ENCODE data around the gene STX8. TPM values are rescaled to one million over a fixed set of nuclear protein-coding genes. Genes with fewer than 3 reads are reported as not detected.

STX8 gene
- polyA plus RNA-seq, 1 donor from 2014 or later, result 142 TPM

GRCh38 chr17:9291912-9292560, 283.6 kb downstream of the STX8 start:
- Mint-ChIP-seq H3K36me3 (peaks cover 9% of the 10 kb centered on the region), H3K4me3 (no peak overlapping the region), H3K27ac (peak overlapping the region in 1 of 3 donors; percentile 76), H3K4me1 (peaks cover 15 to 26% (median 21%) of the 10 kb centered on the region in 3 donors), H3K27me3 (no peaks in the 10 kb centered on the region), H3K9me3 (no peaks in the 10 kb centered on the region)

GRCh38 chr17:9290226-9290613, 285.4 kb downstream of the STX8 start:
- H3K4me3 Mint-ChIP-seq, result peak overlapping the region in 2 of 4 donors; percentile 19 to 42

GRCh38 chr17:9287306-9287705, 288.3 kb downstream of the STX8 start:
- no peaks in the 10 kb centered on the region for H3K9me3 Mint-ChIP-seq
- H3K27ac Mint-ChIP-seq, result no peak overlapping the region
- peaks cover 18 to 25% (median 21%) of the 10 kb centered on the region in 3 donors for H3K4me1 Mint-ChIP-seq
- H3K27me3 Mint-ChIP-seq, result no peaks in the 10 kb centered on the region
- peak overlapping the region in 1 of 4 donors; percentile 2 for H3K4me3 Mint-ChIP-seq
- H3K36me3 Mint-ChIP-seq, result peaks cover 3% of the 10 kb centered on the region

More at GRCh38 chr17:9290226-9290613, 285.4 kb downstream of the STX8 start:
- H3K9me3 Mint-ChIP-seq, result no peaks in the 10 kb centered on the region
- H3K4me1 Mint-ChIP-seq, result peaks cover 18 to 28% (median 21%) of the 10 kb centered on the region in 3 donors
- no peaks in the 10 kb centered on the region for H3K27me3 Mint-ChIP-seq
- H3K36me3 Mint-ChIP-seq, result peaks cover 4% of the 10 kb centered on the region
- peak overlapping the region in 2 of 3 donors; percentile 1 to 89 for H3K27ac Mint-ChIP-seq

GRCh38 chr17:9286434-9286833, 289.2 kb downstream of the STX8 start:
- Mint-ChIP-seq H3K9me3 (no peaks in the 10 kb centered on the region), H3K36me3 (peaks cover 1% of the 10 kb centered on the region), H3K4me1 (peaks cover 18 to 25% (median 21%) of the 10 kb centered on the region in 3 donors), H3K4me3 (no peak overlapping the region), H3K27me3 (no peaks in the 10 kb centered on the region), H3K27ac (peak overlapping the region in 2 of 3 donors; percentile 46 to 73)

- Mint-ChIP-seq H3K9me3 (no peaks in the 10 kb centered on the region), H3K4me1 (peaks cover 16 to 23% (median 21%) of the 10 kb centered on the region in 3 donors), H3K36me3 (peaks cover 1% of the 10 kb centered on the region), H3K4me3 (no peak overlapping the region), H3K27ac (peak overlapping the region in 1 of 3 donors; percentile 46), H3K27me3 (no peaks in the 10 kb centered on the region)
Measured at GRCh38 chr17:9285602-9286427, 289.8 kb downstream of the STX8 start.

- no peak overlapping the region for H3K27ac Mint-ChIP-seq
- no peaks in the 10 kb centered on the region for H3K9me3 Mint-ChIP-seq
- H3K27me3 Mint-ChIP-seq, result no peaks in the 10 kb centered on the region
- peaks cover 4% of the 10 kb centered on the region for H3K36me3 Mint-ChIP-seq
- no peak overlapping the region for H3K4me3 Mint-ChIP-seq
- H3K4me1 Mint-ChIP-seq, result peaks cover 9 to 14% (median 12%) of the 10 kb centered on the region in 3 donors
Measured at GRCh38 chr17:9284884-9285283, 290.7 kb downstream of the STX8 start.

GRCh38 chr17:9283909-9284308, 291.7 kb downstream of the STX8 start:
- no peaks in the 10 kb centered on the region for H3K9me3 Mint-ChIP-seq
- H3K27ac Mint-ChIP-seq, result no peak overlapping the region

GRCh38 chr17:9279893-9280292, 295.7 kb downstream of the STX8 start:
- H3K36me3 Mint-ChIP-seq, result peaks cover 5% of the 10 kb centered on the region
- H3K4me3 Mint-ChIP-seq, result no peak overlapping the region
- H3K27me3 Mint-ChIP-seq, result no peaks in the 10 kb centered on the region

More at GRCh38 chr17:9283909-9284308, 291.7 kb downstream of the STX8 start:
- peaks cover 3 to 6% (median 3%) of the 10 kb centered on the region in 3 donors for H3K4me1 Mint-ChIP-seq
- H3K36me3 Mint-ChIP-seq, result peaks cover 5% of the 10 kb centered on the region
- H3K27me3 Mint-ChIP-seq, result no peaks in the 10 kb centered on the region
- H3K4me3 Mint-ChIP-seq, result no peak overlapping the region

GRCh38 chr17:9274973-9275372, 300.6 kb downstream of the STX8 start:
- Mint-ChIP-seq H3K27ac (no peak overlapping the region), H3K27me3 (no peaks in the 10 kb centered on the region), H3K9me3 (peaks cover 0 to 2% (median 0%) of the 10 kb centered on the region in 3 donors), H3K36me3 (peaks cover 3% of the 10 kb centered on the region), H3K4me1 (no peaks in the 10 kb centered on the region), H3K4me3 (no peak overlapping the region)

More at GRCh38 chr17:9279893-9280292, 295.7 kb downstream of the STX8 start:
- Mint-ChIP-seq H3K4me1 (no peaks in the 10 kb centered on the region), H3K27ac (peak overlapping the region in 1 of 3 donors; percentile 61), H3K9me3 (peaks cover 0 to 2% (median 0%) of the 10 kb centered on the region in 3 donors)

GRCh38 chr17:9273428-9274391, 301.9 kb downstream of the STX8 start:
- Mint-ChIP-seq H3K36me3 (peaks cover 4% of the 10 kb centered on the region), H3K27ac (no peak overlapping the region), H3K4me3 (no peak overlapping the region), H3K4me1 (no peaks in the 10 kb centered on the region), H3K27me3 (no peaks in the 10 kb centered on the region), H3K9me3 (peaks cover 0 to 2% (median 0%) of the 10 kb centered on the region in 3 donors)

- H3K36me3 Mint-ChIP-seq, result peaks cover 6% of the 10 kb centered on the region
- H3K27me3 Mint-ChIP-seq, result no peaks in the 10 kb centered on the region
- H3K9me3 Mint-ChIP-seq, result peaks cover 0 to 2% (median 0%) of the 10 kb centered on the region in 3 donors
- no peaks in the 10 kb centered on the region for H3K4me1 Mint-ChIP-seq
- no peak overlapping the region for H3K4me3 Mint-ChIP-seq
- no peak overlapping the region for H3K27ac Mint-ChIP-seq
Measured at GRCh38 chr17:9272501-9273200, 303.0 kb downstream of the STX8 start.

- Mint-ChIP-seq H3K27ac (no peak overlapping the region), H3K9me3 (peaks cover 0 to 2% (median 0%) of the 10 kb centered on the region in 3 donors), H3K4me3 (no peak overlapping the region), H3K36me3 (peaks cover 9% of the 10 kb centered on the region), H3K27me3 (no peaks in the 10 kb centered on the region), H3K4me1 (no peaks in the 10 kb centered on the region)
Measured at GRCh38 chr17:9271989-9272388, 303.6 kb downstream of the STX8 start.

GRCh38 chr17:9270921-9271320, 304.7 kb downstream of the STX8 start:
- peaks cover 0 to 2% (median 0%) of the 10 kb centered on the region in 3 donors for H3K9me3 Mint-ChIP-seq
- H3K27ac Mint-ChIP-seq, result no peak overlapping the region
- H3K4me1 Mint-ChIP-seq, result no peaks in the 10 kb centered on the region
- H3K4me3 Mint-ChIP-seq, result no peak overlapping the region
- H3K27me3 Mint-ChIP-seq, result no peaks in the 10 kb centered on the region
- peaks cover 9% of the 10 kb centered on the region for H3K36me3 Mint-ChIP-seq
